Measurements from ENCODE around the gene SCFD1. TPM values are rescaled to one million over a fixed set of nuclear protein-coding genes. Genes with fewer than 3 reads are reported as not detected.

SCFD1 gene
- total and polyA plus RNA-seq, 10 of the 15 experiments (the other 5 are each of a cell fraction or from before 2014, with no cell fraction given) = 61.5 to 98.4 (median 82.5) TPM

- Histone ChIP-seq H3K27ac (ENCODE audit: control insufficient read depth, insufficient read depth) (no peak overlapping the region), H3K36me3 (ENCODE audit: control insufficient read depth in 2 of 2, insufficient read depth in 2 of 2, low read length in 1 of 2) (no peaks in the 10 kb centered on the region), H3K4me1 (ENCODE audit: control insufficient read depth, insufficient read depth, low read length) (no peaks in the 10 kb centered on the region), H3K9ac (ENCODE audit: control insufficient read depth, insufficient read depth, low read length) (no peak overlapping the region), H4K20me1 (ENCODE audit: control insufficient read depth, insufficient read depth) (no peaks in the 10 kb centered on the region), H3K4me3 (no peak overlapping the region), H3K4me2 (ENCODE audit: control insufficient read depth, insufficient read depth) (no peak overlapping the region), H2AFZ (ENCODE audit: control insufficient read depth, low read depth, low read length) (no peak overlapping the region), H3K79me2 (ENCODE audit: control insufficient read depth, insufficient read depth, low read length) (no peaks in the 10 kb centered on the region), H3K9me3 (replicated peaks; ENCODE audit: control insufficient read depth, insufficient read depth, low read length) (no peaks in the 10 kb centered on the region), H3K27me3 (replicated peaks in 1 of 2; ENCODE audit: control insufficient read depth in 2 of 2, insufficient read depth in 2 of 2, low read length in 1 of 2) (peaks cover 0 to 2% of the 10 kb centered on the region in 2 experiments; a peak in 2 of 4 replicates)
- DNase-seq (ENCODE audit: low read depth, low spot score) (no peak), ATAC-seq (no peak), FAIRE-seq (no peak)
- CTCF ChIA-PET = interaction anchor here (1.0 kb wide), 1 partner anchor 16 kb away, joined by 3 read pairs; no protein-coding TSS in a partner anchor
- SMC1A ChIA-PET (ENCODE audit: uncharacterized antibody, unreplicated experiment) = interaction anchor here (0.7 kb wide), 1 partner anchor 362 kb away, joined by 3 read pairs; no protein-coding TSS in a partner anchor
- no peak for TF ChIP-seq NFXL1 (IDR thresholded peaks at IDR 0.05; ENCODE audit: borderline replicate concordance)
- TF ChIP-seq SIN3A (IDR thresholded peaks at IDR 0.05; ENCODE audit: low read depth, low read length) = no peak
- no peak for TF ChIP-seq POLR2AphosphoS5 (IDR thresholded peaks at IDR 0.05; ENCODE audit: low read length)
- no peak for TF ChIP-seq KAT2A (conservative IDR thresholded peaks at IDR 0.05; ENCODE audit: control insufficient read depth, low read depth, low read length)
- no peak for TF ChIP-seq IKZF2 (IDR thresholded peaks at IDR 0.05)
- no peak for TF ChIP-seq MXI1 (IDR thresholded peaks at IDR 0.05; ENCODE audit: low read depth, low read length)
- no peak for TF ChIP-seq JUND (IDR thresholded peaks at IDR 0.05; ENCODE audit: low read depth, low read length)
- TF ChIP-seq DPF2 (IDR thresholded peaks at IDR 0.05) = no peak
- TF ChIP-seq PAX8 (IDR thresholded peaks at IDR 0.05) = no peak
- TF ChIP-seq SMARCA5 (IDR thresholded peaks at IDR 0.05) = no peak
- TF ChIP-seq IKZF1 (conservative IDR thresholded peaks at IDR 0.05) = no peak
- no peak for TF ChIP-seq NR2C1 (IDR thresholded peaks at IDR 0.05)
- no peak for TF ChIP-seq STAT3 (IDR thresholded peaks at IDR 0.05; ENCODE audit: low read depth, low read length)
- TF ChIP-seq CREM (IDR thresholded peaks at IDR 0.05; ENCODE audit: low read depth) = no peak
- no peak for TF ChIP-seq JUNB (IDR thresholded peaks at IDR 0.05)
- POLR2A ChIA-PET = no interaction called here
- in situ Hi-C loops (cut with MboI) (no loop called here), intact Hi-C loops (cut with micrococcal nuclease; ENCODE audit: unreplicated experiment) (no loop called here)
- 62% methylated on average over 6 of the region's 6 CpGs for WGBS (ENCODE audit: insufficient coverage, insufficient replicate concordance, low lambda C conversion rate, missing lambda C conversion rate)
- RAD21 ChIA-PET (ENCODE audit: unreplicated experiment) = no interaction called here
- BruUV-seq (replicated peaks) = no TSS peak
Measured at GRCh38 chr14:30770376-30770775, 148.3 kb downstream of the SCFD1 start.
